HG02938 (cell line): ENCODE data around the gene JUN.
"Not testable (repeated sequence)": the region's sequence is repeated elsewhere in the genome, so short reads cannot be mapped to it uniquely, and the experiment has no call there.

Experiments
- ATAC-seq: cut with Tn5 transposase; IDR thresholded peaks from one replicate; pipeline ENCODE4 v1.9.1; 2021; ENCODE audit warnings: mild to moderate bottlenecking, moderate library complexity; ENCODE audit not compliant: unreplicated experiment

Gene JUN

GRCh38 chr1:58809325-58810010 is 25.6 kb upstream of the JUN start:
- ATAC-seq: no peak

- no peak for ATAC-seq
Observed at GRCh38 chr1:58808077-58808476, 24.2 kb upstream of the JUN start.

- peak; percentile 58 for ATAC-seq
Observed at GRCh38 chr1:58805716-58806571, 22.1 kb upstream of the JUN start.

- no peak for ATAC-seq
Observed at GRCh38 chr1:58804853-58805565, 21.2 kb upstream of the JUN start.

- no peak for ATAC-seq
Observed at GRCh38 chr1:58803858-58804257, 20.0 kb upstream of the JUN start.

GRCh38 chr1:58802640-58803399 is 19.0 kb upstream of the JUN start:
- no peak for ATAC-seq

GRCh38 chr1:58801286-58801685 is 17.4 kb upstream of the JUN start:
- not testable (repeated sequence) for ATAC-seq

GRCh38 chr1:58799650-58800049 is 15.8 kb upstream of the JUN start:
- ATAC-seq: no peak

- no peak for ATAC-seq
Observed at GRCh38 chr1:58798910-58799442, 15.1 kb upstream of the JUN start.

- ATAC-seq: no peak
Observed at GRCh38 chr1:58796416-58796815, 12.6 kb upstream of the JUN start.

GRCh38 chr1:58794585-58794984 is 10.7 kb upstream of the JUN start:
- no peak for ATAC-seq

GRCh38 chr1:58792846-58793245 is 9.0 kb upstream of the JUN start:
- no peak for ATAC-seq

- no peak for ATAC-seq
Observed at GRCh38 chr1:58791106-58791505, 7.3 kb upstream of the JUN start.

- no peak for ATAC-seq
Observed at GRCh38 chr1:58789996-58790660, 6.3 kb upstream of the JUN start.

- no peak for ATAC-seq
Observed at GRCh38 chr1:58789322-58789856, 5.5 kb upstream of the JUN start.

- ATAC-seq: no peak
Observed at GRCh38 chr1:58788259-58788658, 4.4 kb upstream of the JUN start.

GRCh38 chr1:58786927-58787245 is 3.0 kb upstream of the JUN start:
- ATAC-seq: no peak

- ATAC-seq: no peak
Observed at GRCh38 chr1:58786184-58786926, 2.5 kb upstream of the JUN start.

GRCh38 chr1:58785442-58786058 is 1.7 kb upstream of the JUN start:
- ATAC-seq: no peak
